PC-9 (cell line): ENCODE data around the gene TUBB. TPM values are rescaled to one million over a fixed set of nuclear protein-coding genes. Genes with fewer than 3 reads are reported as not detected.

Experiments
- BruUV-seq: library from RNA; stranded (reverse); fragments of 400-500 nt; replicated peaks from 2 replicates; lab custom pipeline; 2021; lab: Mats Ljungman, UMichigan
- CTCF ChIA-PET: fragments of 300-600 bp; sonication (Branson Sonifier 250); formaldehyde crosslinking; loops from one replicate; lab custom pipeline; 2022; ENCODE audit warnings: antibody characterized with exemption; lab: Charles Lee
- POLR2A ChIA-PET: fragments of 300-600 bp; sonication (Branson Sonifier 250); formaldehyde crosslinking; loops from one replicate; lab custom pipeline; 2022; ENCODE audit warnings: antibody characterized with exemption; ENCODE audit not compliant: unreplicated experiment; lab: Charles Lee
- DNase-seq, 2 experiments: peaks; one replicate each; pipeline versions ENCODE4 v3.0.0 to v3.0.0-alpha.2; 2015 to 2022; ENCODE audit warnings: mixed read lengths in 1 of 2
- H2AFZ ChIP-seq: fragments of 200-600 bp; sonication (generic); 2 replicates; pipeline ENCODE4 v1.8.1; 2017; ENCODE audit warnings: antibody characterized with exemption
- H3F3A ChIP-seq: fragments of 200-600 bp; sonication (generic); 2 replicates; pipeline ENCODE4 v1.8.1; 2017; ENCODE audit warnings: antibody characterized with exemption, mild to moderate bottlenecking, low read depth; ENCODE audit not compliant: insufficient read depth
- H3K27ac ChIP-seq: fragments of 200-600 bp; sonication (generic); 2 replicates; pipeline ENCODE4 v1.6.1; 2016; ENCODE audit warnings: mixed run types
- H3K27me3 ChIP-seq: fragments of 200-600 bp; sonication (generic); 2 replicates; pipeline ENCODE4 v1.6.1; 2016; ENCODE audit warnings: low read depth, mixed run types; ENCODE audit not compliant: insufficient read depth
- H3K36me3 ChIP-seq: fragments of 200-600 bp; sonication (generic); 2 replicates; pipeline ENCODE4 v1.6.1; 2016; ENCODE audit warnings: low read depth, mixed run types
- H3K4me1 ChIP-seq: fragments of 200-600 bp; sonication (generic); replicated peaks from 2 replicates; pipeline ENCODE4 v1.6.1; 2016; ENCODE audit warnings: mixed run types; ENCODE audit not compliant: insufficient read depth
- H3K4me2 ChIP-seq: fragments of 200-600 bp; sonication (generic); 2 replicates; pipeline ENCODE4 v1.6.1; 2017; ENCODE audit warnings: mixed run types
- H3K4me3 ChIP-seq: fragments of 200-600 bp; sonication (generic); 2 replicates; pipeline ENCODE4 v1.6.1; 2016; ENCODE audit warnings: mixed run types
- H3K79me2 ChIP-seq: fragments of 200-600 bp; sonication (generic); 2 replicates; pipeline ENCODE4 v1.6.1; 2017; ENCODE audit warnings: low read depth, mixed run types
- H3K9me2 ChIP-seq: fragments of 200-600 bp; sonication (generic); 2 replicates; pipeline ENCODE4 v1.8.1; 2017; ENCODE audit warnings: mild to moderate bottlenecking; ENCODE audit not compliant: insufficient read depth
- H3K9me3 ChIP-seq: fragments of 200-600 bp; sonication (generic); 2 replicates; pipeline ENCODE4 v1.8.1; 2016; ENCODE audit warnings: low read depth; ENCODE audit not compliant: insufficient read depth
- H4K20me1 ChIP-seq: fragments of 200-600 bp; sonication (generic); 2 replicates; pipeline ENCODE4 v1.8.1; 2017; ENCODE audit not compliant: insufficient read depth
- EZH2 ChIP-seq: fragments of 200-600 bp; sonication (generic); IDR thresholded peaks from 2 replicates; pipeline ENCODE4 v1.8.0; 2017; ENCODE audit warnings: antibody characterized with exemption, low read depth
- intact Hi-C: fragments of 100-400 bp; cut with micrococcal nuclease; formaldehyde crosslinking; loops from one replicate; pipeline ENCODE4 v1.10.0; 2022; ENCODE audit not compliant: unreplicated experiment
- total RNA-seq: library from RNA; stranded (reverse); gene quantifications from 2 replicates; pipeline ENCODE4 v1.2.3, GENCODE V29; 2021
- TF ChIP-seq, protein P1 (sequence below): fragments of 200-600 bp; sonication (generic); conservative IDR thresholded peaks from 2 replicates; pipeline ENCODE4 v1.6.1; 2017; ENCODE audit warnings: mixed run types, antibody characterized with exemption, mild to moderate bottlenecking, moderate library complexity

Gene TUBB
- total RNA-seq, 1 experiment from 2014 or later: 901 TPM

- TF ChIP-seq, protein P1, sequence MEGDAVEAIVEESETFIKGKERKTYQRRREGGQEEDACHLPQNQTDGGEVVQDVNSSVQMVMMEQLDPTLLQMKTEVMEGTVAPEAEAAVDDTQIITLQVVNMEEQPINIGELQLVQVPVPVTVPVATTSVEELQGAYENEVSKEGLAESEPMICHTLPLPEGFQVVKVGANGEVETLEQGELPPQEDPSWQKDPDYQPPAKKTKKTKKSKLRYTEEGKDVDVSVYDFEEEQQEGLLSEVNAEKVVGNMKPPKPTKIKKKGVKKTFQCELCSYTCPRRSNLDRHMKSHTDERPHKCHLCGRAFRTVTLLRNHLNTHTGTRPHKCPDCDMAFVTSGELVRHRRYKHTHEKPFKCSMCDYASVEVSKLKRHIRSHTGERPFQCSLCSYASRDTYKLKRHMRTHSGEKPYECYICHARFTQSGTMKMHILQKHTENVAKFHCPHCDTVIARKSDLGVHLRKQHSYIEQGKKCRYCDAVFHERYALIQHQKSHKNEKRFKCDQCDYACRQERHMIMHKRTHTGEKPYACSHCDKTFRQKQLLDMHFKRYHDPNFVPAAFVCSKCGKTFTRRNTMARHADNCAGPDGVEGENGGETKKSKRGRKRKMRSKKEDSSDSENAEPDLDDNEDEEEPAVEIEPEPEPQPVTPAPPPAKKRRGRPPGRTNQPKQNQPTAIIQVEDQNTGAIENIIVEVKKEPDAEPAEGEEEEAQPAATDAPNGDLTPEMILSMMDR: no peak
- TF ChIP-seq EZH2: no peak
- H3K36me3 ChIP-seq: no peaks in the 10 kb centered on the region
- no peaks in the 10 kb centered on the region for H4K20me1 ChIP-seq
- H3K9me2 ChIP-seq: peaks cover 3% of the 10 kb centered on the region; the same call in 1 of the 2 replicates
- no TSS peak for BruUV-seq
- peaks cover 14% of the 10 kb centered on the region; the same call in 1 of the 2 replicates for H3F3A ChIP-seq
- no peak overlapping the region for H3K4me2 ChIP-seq
- H3K4me1 ChIP-seq: peaks cover 12% of the 10 kb centered on the region
- DNase-seq: no peak
- no peak overlapping the region for H2AFZ ChIP-seq
- H3K79me2 ChIP-seq: no peaks in the 10 kb centered on the region
- no peaks in the 10 kb centered on the region for H3K9me3 ChIP-seq
- no peak overlapping the region for H3K4me3 ChIP-seq
- CTCF ChIA-PET: interaction anchor here (0.7 kb wide), 2 partner anchors 10 to 11 kb away, joined by 3 to 4 read pairs; partner anchors contain the start of gene MDC1
- POLR2A ChIA-PET: no interaction called here
- H3K27me3 ChIP-seq: no peaks in the 10 kb centered on the region
- no peak overlapping the region for H3K27ac ChIP-seq
- intact Hi-C loops: no loop called here
Observed at GRCh38 chr6:30705620-30706019, 14.5 kb upstream of the TUBB start.

GRCh38 chr6:30707281-30707850 lies 12.8 kb upstream of the TUBB start:
- H3K27ac ChIP-seq: no peak overlapping the region
- DNase-seq: peak; percentile 53 to 56
- CTCF ChIA-PET: no interaction called here

GRCh38 chr6:30709101-30709868 lies 10.9 kb upstream of the TUBB start:
- ChIA-PET CTCF (no interaction called here), POLR2A (no interaction called here)
- Histone ChIP-seq H3K27me3 (no peaks in the 10 kb centered on the region), H3F3A (peaks cover 11% of the 10 kb centered on the region; the same call in 1 of the 2 replicates), H3K4me3 (no peak overlapping the region), H3K36me3 (no peaks in the 10 kb centered on the region), H4K20me1 (no peaks in the 10 kb centered on the region), H2AFZ (no peak overlapping the region), H3K79me2 (no peaks in the 10 kb centered on the region), H3K4me2 (no peak overlapping the region), H3K4me1 (peaks cover 12% of the 10 kb centered on the region), H3K9me3 (no peaks in the 10 kb centered on the region), H3K27ac (no peak overlapping the region), H3K9me2 (peaks cover 3% of the 10 kb centered on the region; the same call in 1 of the 2 replicates)
- DNase-seq: no peak
- no peak for TF ChIP-seq EZH2
- TF ChIP-seq, protein P1: no peak
- intact Hi-C loops: no loop called here
- no TSS peak for BruUV-seq

More at GRCh38 chr6:30707281-30707850, 12.8 kb upstream of the TUBB start:
- peaks cover 3% of the 10 kb centered on the region; the same call in 1 of the 2 replicates for H3K9me2 ChIP-seq
- peak overlapping the region; percentile 27; the same call in 1 of the 2 replicates for H3K4me2 ChIP-seq
- no peak overlapping the region for H3K4me3 ChIP-seq
- peaks cover 12% of the 10 kb centered on the region for H3K4me1 ChIP-seq
- no peaks in the 10 kb centered on the region for H3K27me3 ChIP-seq
- POLR2A ChIA-PET: no interaction called here
- TF ChIP-seq, protein P1: no peak
- TF ChIP-seq EZH2: no peak
- H2AFZ ChIP-seq: no peak overlapping the region
- no TSS peak for BruUV-seq
- H3K79me2 ChIP-seq: no peaks in the 10 kb centered on the region
- no peaks in the 10 kb centered on the region for H3K36me3 ChIP-seq
- peaks cover 13% of the 10 kb centered on the region; the same call in 1 of the 2 replicates for H3F3A ChIP-seq
- intact Hi-C loops: no loop called here
- no peaks in the 10 kb centered on the region for H4K20me1 ChIP-seq
- H3K9me3 ChIP-seq: no peaks in the 10 kb centered on the region
